GM12891 (cell line): ENCODE results near the gene FBXW12.

Experiments used
- POLR2A ChIP-seq: IDR thresholded peaks from 2 replicates; pipeline ENCODE4 v1.6.1; 2011; ENCODE audit warnings: low read depth, low read length, control low read depth
- POLR2AphosphoS5 ChIP-seq: IDR thresholded peaks from 2 replicates; pipeline ENCODE4 v1.6.1; 2011; ENCODE audit warnings: low read depth, low read length, control low read depth
- POU2F2 ChIP-seq: IDR thresholded peaks from 2 replicates; pipeline ENCODE4 v1.6.1; 2011; ENCODE audit warnings: low read depth, mild to moderate bottlenecking, control low read depth, low read length, moderate library complexity
- SPI1 ChIP-seq: IDR thresholded peaks from 2 replicates; pipeline ENCODE4 v1.6.1; 2011; ENCODE audit warnings: low read depth, low read length, control low read depth

- TF ChIP-seq POLR2A (no peak), POLR2AphosphoS5 (no peak), SPI1 (no peak), POU2F2 (no peak)
Measured at GRCh38 chr3:48415251-48415953, 43.4 kb downstream of the FBXW12 start.
